B cell (primary cell): ENCODE results near the gene VSTM2A.

Experiments
- EZH2 ChIP-seq: IDR thresholded peaks from 2 replicates; pipeline ENCODE4 v1.6.1; 2012; ENCODE audit warnings: borderline replicate concordance, low read depth, mild to moderate bottlenecking, moderate library complexity, low read length; ENCODE audit not compliant: insufficient read depth, poor library complexity, severe bottlenecking
- TF ChIP-seq, protein P1 (sequence below): fragments of 200-600 bp; IDR thresholded peaks from one replicate; pipeline ENCODE4 v1.8.0; 2022; ENCODE audit warnings: antibody characterized with exemption, mild to moderate bottlenecking

DNA sequence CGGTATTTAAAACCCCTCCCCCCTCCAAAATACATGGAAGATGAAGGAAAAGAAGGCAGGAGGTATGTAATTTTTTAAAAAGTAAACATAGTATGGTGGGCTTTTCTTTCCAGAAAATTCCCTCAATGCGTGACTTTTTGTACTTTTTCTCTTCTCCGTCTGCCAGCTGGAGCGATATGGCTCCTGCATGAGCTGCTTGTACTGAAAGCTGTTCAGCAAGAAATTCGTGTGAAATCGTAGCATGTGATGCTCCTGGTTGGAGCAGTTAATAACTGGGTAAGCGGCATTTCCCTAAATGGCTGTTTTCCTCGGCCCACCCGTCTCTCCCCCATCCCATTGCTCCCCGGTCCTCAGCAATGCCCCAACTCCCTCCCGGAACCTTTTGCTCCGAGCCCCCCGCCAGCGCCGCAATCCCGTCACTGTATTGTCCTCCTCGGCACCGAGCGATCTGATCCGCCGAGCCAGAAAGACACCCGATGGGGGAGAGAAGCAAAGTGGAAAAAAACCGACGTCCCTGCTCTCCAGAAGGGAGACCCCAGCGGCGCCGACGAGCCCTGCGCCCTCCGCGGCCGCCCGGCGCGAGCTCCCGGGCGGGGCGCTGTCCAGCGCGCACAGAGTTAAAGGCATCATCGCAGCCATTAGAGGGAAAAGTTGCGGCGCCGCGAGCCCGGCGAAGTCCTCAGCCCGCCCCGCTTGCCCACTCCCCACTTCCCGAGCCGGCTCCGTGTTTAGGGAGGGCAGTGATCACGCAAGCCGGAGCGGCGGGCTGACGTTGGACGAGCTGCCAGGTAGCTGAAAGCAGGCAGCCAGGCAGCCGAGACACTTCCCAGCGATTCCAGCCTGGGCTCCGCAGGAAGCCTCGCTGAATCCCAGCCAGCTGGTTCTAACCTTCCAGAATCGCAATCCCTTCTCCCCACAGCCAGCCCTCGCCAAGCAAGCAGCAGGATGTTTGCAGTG lies at the start of gene VSTM2A:
- TF ChIP-seq, protein P1, sequence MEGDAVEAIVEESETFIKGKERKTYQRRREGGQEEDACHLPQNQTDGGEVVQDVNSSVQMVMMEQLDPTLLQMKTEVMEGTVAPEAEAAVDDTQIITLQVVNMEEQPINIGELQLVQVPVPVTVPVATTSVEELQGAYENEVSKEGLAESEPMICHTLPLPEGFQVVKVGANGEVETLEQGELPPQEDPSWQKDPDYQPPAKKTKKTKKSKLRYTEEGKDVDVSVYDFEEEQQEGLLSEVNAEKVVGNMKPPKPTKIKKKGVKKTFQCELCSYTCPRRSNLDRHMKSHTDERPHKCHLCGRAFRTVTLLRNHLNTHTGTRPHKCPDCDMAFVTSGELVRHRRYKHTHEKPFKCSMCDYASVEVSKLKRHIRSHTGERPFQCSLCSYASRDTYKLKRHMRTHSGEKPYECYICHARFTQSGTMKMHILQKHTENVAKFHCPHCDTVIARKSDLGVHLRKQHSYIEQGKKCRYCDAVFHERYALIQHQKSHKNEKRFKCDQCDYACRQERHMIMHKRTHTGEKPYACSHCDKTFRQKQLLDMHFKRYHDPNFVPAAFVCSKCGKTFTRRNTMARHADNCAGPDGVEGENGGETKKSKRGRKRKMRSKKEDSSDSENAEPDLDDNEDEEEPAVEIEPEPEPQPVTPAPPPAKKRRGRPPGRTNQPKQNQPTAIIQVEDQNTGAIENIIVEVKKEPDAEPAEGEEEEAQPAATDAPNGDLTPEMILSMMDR: no peak
- TF ChIP-seq EZH2: no peak
